SK-N-SH (cell line): Measurements from ENCODE around the gene USP11. TPM values are rescaled to one million over a fixed set of nuclear protein-coding genes. Genes with fewer than 3 reads are reported as not detected.

Source experiments
- CTCF ChIA-PET: fragments of 300-600, 350-600 bp; formaldehyde crosslinking; extraction: SDS; loops from one replicate; lab custom pipeline; 2021; lab: Yijun Ruan, JAX
- POLR2A ChIA-PET: fragments of 350-600 bp; sonication (Branson Sonifier 250); formaldehyde crosslinking; extraction: SDS; loops from one replicate; lab custom pipeline; 2020; ENCODE audit warnings: antibody characterized with exemption, inconsistent platforms; lab: Yijun Ruan, JAX
- DNase-seq: peaks from one replicate; pipeline ENCODE4 v3.0.0; 2012
- H2AFZ ChIP-seq: fragments of 200-600 bp; sonication (generic); 2 replicates; pipeline ENCODE4 v1.8.1; 2016; ENCODE audit warnings: antibody characterized with exemption, mild to moderate bottlenecking, low read depth
- H3F3A ChIP-seq: fragments of 200-600 bp; sonication (generic); replicated peaks from 2 replicates; pipeline ENCODE3; 2016; ENCODE audit warnings: antibody characterized with exemption, mild to moderate bottlenecking; ENCODE audit not compliant: insufficient read depth
- H3K27ac ChIP-seq, 2 experiments: fragments of 200-500 bp in 1 of 2; fragments of 200-600 bp in 1 of 2; sonication (Bioruptor generic) in 1 of 2; sonication (generic), shearing (Covaris generic) in 1 of 2; 2 replicates each; pipeline versions ENCODE4 v1.5.1 to v1.6.1; 2014 to 2016; ENCODE audit warnings: low read depth in 2 of 2, inconsistent platforms in 1 of 2, low read length in 1 of 2, mild to moderate bottlenecking in 1 of 2, mixed read lengths in 1 of 2
- H3K27me3 ChIP-seq: fragments of 200-600 bp; sonication (generic), shearing (Covaris generic); 2 replicates; pipeline ENCODE4 v1.6.1; 2016; ENCODE audit warnings: mixed run types; ENCODE audit not compliant: insufficient read depth
- H3K36me3 ChIP-seq, 2 experiments: fragments of 200-500 bp in 1 of 2; fragments of 200-600 bp in 1 of 2; sonication (Bioruptor generic) in 1 of 2; sonication (generic) in 1 of 2; replicated peaks in 1 of 2; 2 replicates each; pipeline versions ENCODE3 to v1.5.1; 2014 to 2016; ENCODE audit warnings: low read length in 1 of 2, mild to moderate bottlenecking in 1 of 2; ENCODE audit not compliant: insufficient read depth in 2 of 2, control insufficient read depth in 1 of 2
- H3K4me1 ChIP-seq, 2 experiments: fragments of 200-500 bp in 1 of 2; fragments of 200-600 bp in 1 of 2; sonication (Bioruptor generic) in 1 of 2; sonication (generic), shearing (Covaris generic) in 1 of 2; 2 replicates each; pipeline versions ENCODE4 v1.5.1 to v1.6.1; 2014 to 2016; ENCODE audit warnings: low read depth in 1 of 2, low read length in 1 of 2, mixed run types in 1 of 2; ENCODE audit not compliant: insufficient read depth in 2 of 2, control insufficient read depth in 1 of 2
- H3K4me2 ChIP-seq: fragments of 200-600 bp; sonication (generic), shearing (Covaris generic); 2 replicates; pipeline ENCODE4 v1.6.1; 2017; ENCODE audit warnings: mixed run types
- H3K4me3 ChIP-seq, 2 experiments: fragments of 200-500 bp in 1 of 2; fragments of 200-600 bp in 1 of 2; sonication (Bioruptor generic) in 1 of 2; sonication (generic), shearing (Covaris generic) in 1 of 2; 2 replicates each; pipeline versions ENCODE4 v1.5.1 to v1.8.1; 2014 to 2016; ENCODE audit warnings: low read depth in 2 of 2, inconsistent platforms in 1 of 2, low read length in 1 of 2, mild to moderate bottlenecking in 1 of 2, mixed read lengths in 1 of 2, moderate library complexity in 1 of 2
- H3K79me2 ChIP-seq: fragments of 200-600 bp; sonication (generic); 2 replicates; pipeline ENCODE4 v1.8.1; 2017; ENCODE audit warnings: mild to moderate bottlenecking; ENCODE audit not compliant: insufficient read depth
- H3K9ac ChIP-seq: fragments of 200-600 bp; sonication (generic); 2 replicates; pipeline ENCODE4 v1.6.1; 2017; ENCODE audit warnings: mixed run types
- H3K9me2 ChIP-seq: fragments of 200-600 bp; sonication (generic); 2 replicates; pipeline ENCODE4 v1.6.1; 2017; ENCODE audit warnings: mixed run types
- H3K9me3 ChIP-seq: fragments of 200-600 bp; sonication (generic); 2 replicates; pipeline ENCODE4 v1.6.1; 2017; ENCODE audit warnings: mixed run types, mild to moderate bottlenecking, moderate library complexity
- H4K20me1 ChIP-seq: fragments of 200-600 bp; sonication (generic); 2 replicates; pipeline ENCODE4 v1.6.1; 2017; ENCODE audit warnings: mild to moderate bottlenecking, mixed run types; ENCODE audit not compliant: insufficient read depth
- ELF1 ChIP-seq: IDR thresholded peaks from 2 replicates; pipeline ENCODE4 v1.4.0; 2012
- EP300 ChIP-seq, 2 experiments: IDR thresholded peaks; 2 replicates each; pipeline versions ENCODE4 v1.4.0 to v1.6.1; 2012; ENCODE audit warnings: borderline replicate concordance in 1 of 2, low read depth in 1 of 2, low read length in 1 of 2
- EZH2phosphoT487 ChIP-seq: fragments of 200-600 bp; sonication (generic); IDR thresholded peaks from 2 replicates; pipeline ENCODE4 v1.6.1; 2017; ENCODE audit warnings: low read depth, mixed run types, mild to moderate bottlenecking, antibody characterized with exemption, moderate library complexity, borderline replicate concordance
- FOXJ3 ChIP-seq: sonication (generic); formaldehyde crosslinking; IDR thresholded peaks from 2 replicates; pipeline ENCODE4 v1.5.1; 2020; ENCODE audit warnings: mild to moderate bottlenecking, missing genetic modification reagents
- FOXM1 ChIP-seq: IDR thresholded peaks from 2 replicates; pipeline ENCODE4 v1.4.0; 2012; ENCODE audit warnings: low read depth, mild to moderate bottlenecking
- JUND ChIP-seq: IDR thresholded peaks from 2 replicates; pipeline ENCODE4 v1.4.0; 2012
- MAX ChIP-seq: IDR thresholded peaks from 2 replicates; pipeline ENCODE4 v1.4.0; 2012; ENCODE audit warnings: low read depth
- MEF2A ChIP-seq: IDR thresholded peaks from 2 replicates; pipeline ENCODE4 v1.4.0; 2012; ENCODE audit warnings: low read depth, borderline replicate concordance
- MXI1 ChIP-seq: IDR thresholded peaks from 2 replicates; pipeline ENCODE4 v1.6.1; 2012; ENCODE audit warnings: mild to moderate bottlenecking, low read depth, low read length, improper control_type of control experiment
- POLR2AphosphoS5 ChIP-seq: IDR thresholded peaks from 2 replicates; pipeline ENCODE4 v1.6.1; 2012; ENCODE audit warnings: low read depth, low read length
- RAD21 ChIP-seq: IDR thresholded peaks from 2 replicates; pipeline ENCODE4 v1.6.1; 2012; ENCODE audit warnings: mild to moderate bottlenecking, low read length
- RFX5 ChIP-seq: IDR thresholded peaks from 2 replicates; pipeline ENCODE4 v1.6.1; 2012; ENCODE audit warnings: mild to moderate bottlenecking, improper control_type of control experiment, low read length
- SIN3A ChIP-seq: IDR thresholded peaks from 2 replicates; pipeline ENCODE4 v1.6.1; 2012; ENCODE audit warnings: low read depth, mild to moderate bottlenecking, low read length, moderate library complexity, borderline replicate concordance
- SMC3 ChIP-seq: IDR thresholded peaks from 2 replicates; pipeline ENCODE4 v1.6.1; 2012; ENCODE audit warnings: low read depth, low read length, improper control_type of control experiment
- TCF12 ChIP-seq: IDR thresholded peaks from 2 replicates; pipeline ENCODE4 v1.4.0; 2012
- WGBS: methylation state at CpG from one replicate; pipeline ENCODE4 v1.1.6; 2017; ENCODE audit warnings: low lambda C conversion rate; 5-methylcytosine and 5-hydroxymethylcytosine counted together
- polyA plus RNA-seq, 3 experiments: library from polyadenylated mRNA; depleted of rRNA; stranded (reverse); fragments of >200 nt; gene quantifications; 2 replicates each; pipeline ENCODE4 v1.2.3, GENCODE V29; 2012
- TF ChIP-seq, protein P1 (sequence below): IDR thresholded peaks from 2 replicates; pipeline ENCODE4; 2012
- TF ChIP-seq, protein P2 (sequence below): fragments of 150-350 bp; IDR thresholded peaks from 2 replicates; pipeline ENCODE4 v1.6.1; 2016; ENCODE audit warnings: mild to moderate bottlenecking, low read depth, low read length
- TF ChIP-seq, protein P3 (sequence below): IDR thresholded peaks from 2 replicates; pipeline ENCODE4 v1.4.0; 2012; ENCODE audit warnings: low read depth, borderline replicate concordance

USP11 gene
- polyA plus RNA-seq, 1 of the 3 experiments (the other 2 are of a cell fraction): 53.1 TPM

- Histone ChIP-seq H2AFZ (no peak overlapping the region), H3K9ac (no peak overlapping the region), H3K9me3 (no peaks in the 10 kb centered on the region), H3K9me2 (no peaks in the 10 kb centered on the region), H3K4me3 (no peak overlapping the region), H3K27me3 (no peaks in the 10 kb centered on the region), H3K4me2 (no peak overlapping the region), H3K79me2 (peaks cover 16% of the 10 kb centered on the region), H4K20me1 (peaks cover 5% of the 10 kb centered on the region; the same call in 1 of the 2 replicates), H3K27ac (no peak overlapping the region), H3K4me1 (peaks cover 0 to 7% of the 10 kb centered on the region in 2 experiments; a peak in 2 of 4 replicates), H3F3A (peaks cover 22% of the 10 kb centered on the region), H3K36me3 (peaks cover 9 to 43% of the 10 kb centered on the region in 2 experiments)
- no peak for TF ChIP-seq RFX5
- TF ChIP-seq, protein P1, sequence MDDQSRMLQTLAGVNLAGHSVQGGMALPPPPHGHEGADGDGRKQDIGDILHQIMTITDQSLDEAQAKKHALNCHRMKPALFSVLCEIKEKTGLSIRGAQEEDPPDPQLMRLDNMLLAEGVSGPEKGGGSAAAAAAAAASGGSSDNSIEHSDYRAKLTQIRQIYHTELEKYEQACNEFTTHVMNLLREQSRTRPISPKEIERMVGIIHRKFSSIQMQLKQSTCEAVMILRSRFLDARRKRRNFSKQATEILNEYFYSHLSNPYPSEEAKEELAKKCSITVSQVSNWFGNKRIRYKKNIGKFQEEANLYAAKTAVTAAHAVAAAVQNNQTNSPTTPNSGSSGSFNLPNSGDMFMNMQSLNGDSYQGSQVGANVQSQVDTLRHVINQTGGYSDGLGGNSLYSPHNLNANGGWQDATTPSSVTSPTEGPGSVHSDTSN: no peak
- no peak for TF ChIP-seq MAX
- TF ChIP-seq SMC3: no peak
- TF ChIP-seq ELF1: no peak
- TF ChIP-seq, protein P2, sequence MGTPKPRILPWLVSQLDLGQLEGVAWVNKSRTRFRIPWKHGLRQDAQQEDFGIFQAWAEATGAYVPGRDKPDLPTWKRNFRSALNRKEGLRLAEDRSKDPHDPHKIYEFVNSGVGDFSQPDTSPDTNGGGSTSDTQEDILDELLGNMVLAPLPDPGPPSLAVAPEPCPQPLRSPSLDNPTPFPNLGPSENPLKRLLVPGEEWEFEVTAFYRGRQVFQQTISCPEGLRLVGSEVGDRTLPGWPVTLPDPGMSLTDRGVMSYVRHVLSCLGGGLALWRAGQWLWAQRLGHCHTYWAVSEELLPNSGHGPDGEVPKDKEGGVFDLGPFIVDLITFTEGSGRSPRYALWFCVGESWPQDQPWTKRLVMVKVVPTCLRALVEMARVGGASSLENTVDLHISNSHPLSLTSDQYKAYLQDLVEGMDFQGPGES: no peak
- no peak for TF ChIP-seq TCF12
- TF ChIP-seq EP300 (IDR thresholded peaks at IDR 0.05; ENCODE audit: borderline replicate concordance in 1 of 2, low read depth in 1 of 2, low read length in 1 of 2): no peak
- TF ChIP-seq MEF2A: no peak
- no peak for TF ChIP-seq MXI1
- TF ChIP-seq RAD21: no peak
- no peak for TF ChIP-seq POLR2AphosphoS5
- no peak for TF ChIP-seq JUND
- ChIA-PET CTCF (interaction anchor here (0.7 kb wide), 1 partner anchor 293 kb away, joined by 3 read pairs; no protein-coding TSS in a partner anchor), POLR2A (no interaction called here)
- no peak for DNase-seq
- WGBS: 100% methylated on average over 5 of the region's 5 CpGs
Observed at GRCh38 chrX:47230136-47230868, 2.5 kb upstream of the USP11 start.

- Histone ChIP-seq H4K20me1 (peaks cover 10% of the 10 kb centered on the region; the same call in 1 of the 2 replicates), H3K27ac (no peak overlapping the region), H3K4me2 (no peak overlapping the region), H3K36me3 (peaks cover 8 to 34% of the 10 kb centered on the region in 2 experiments), H3K9me3 (no peaks in the 10 kb centered on the region), H2AFZ (no peak overlapping the region), H3K9ac (no peak overlapping the region), H3F3A (peaks cover 23% of the 10 kb centered on the region), H3K4me1 (peaks cover 0 to 7% of the 10 kb centered on the region in 2 experiments; a peak in 2 of 4 replicates), H3K9me2 (no peaks in the 10 kb centered on the region), H3K27me3 (no peaks in the 10 kb centered on the region), H3K79me2 (peaks cover 25% of the 10 kb centered on the region), H3K4me3 (no peak overlapping the region)
- ChIA-PET POLR2A (no interaction called here), CTCF (interaction anchor here (0.7 to 1.3 kb wide), 2 partner anchors 12 to 293 kb away, joined by 3 read pairs; partner anchors contain the start of gene CDK16)
- no peak for DNase-seq
- WGBS: 53% methylated on average over 2 of the region's 2 CpGs
- TF ChIP-seq, protein P3, sequence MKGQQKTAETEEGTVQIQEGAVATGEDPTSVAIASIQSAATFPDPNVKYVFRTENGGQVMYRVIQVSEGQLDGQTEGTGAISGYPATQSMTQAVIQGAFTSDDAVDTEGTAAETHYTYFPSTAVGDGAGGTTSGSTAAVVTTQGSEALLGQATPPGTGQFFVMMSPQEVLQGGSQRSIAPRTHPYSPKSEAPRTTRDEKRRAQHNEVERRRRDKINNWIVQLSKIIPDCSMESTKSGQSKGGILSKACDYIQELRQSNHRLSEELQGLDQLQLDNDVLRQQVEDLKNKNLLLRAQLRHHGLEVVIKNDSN: no peak
- TF ChIP-seq SIN3A (no peak), FOXM1 (no peak), MXI1 (no peak), FOXJ3 (CRISPR knock-in tag) (no peak), RAD21 (no peak), EZH2phosphoT487 (no peak), JUND (no peak), TCF12 (no peak), EP300 (IDR thresholded peaks at IDR 0.05; ENCODE audit: borderline replicate concordance in 1 of 2, low read depth in 1 of 2, low read length in 1 of 2) (no peak)
- TF ChIP-seq, protein P2: no peak
Observed at GRCh38 chrX:47231167-47231566, 1.6 kb upstream of the USP11 start.
